ENCODE measurements around the gene FTCDNL1. TPM values are rescaled to one million over a fixed set of nuclear protein-coding genes. Genes with fewer than 3 reads are reported as not detected.
A peak's percentile ranks its signal among the peaks of the same experiment; 100 is the strongest.

Gene FTCDNL1
- total RNA-seq, 3 donors from 2014 or later, result 2.1 to 5.1 (median 2.3) TPM

- ATAC-seq (peak; percentile 72), DNase-seq (no peak)
- H3K9me3 ChIP-seq, result no peaks in the 10 kb centered on the region
- no peaks in the 10 kb centered on the region for H3K4me1 ChIP-seq (ENCODE audit: low read depth)
- H3K4me3 ChIP-seq, result no peak overlapping the region
- H3K36me3 ChIP-seq (ENCODE audit: low read depth), result no peaks in the 10 kb centered on the region
- TF ChIP-seq CTCF (IDR thresholded peaks at IDR 0.05), result no peak
- intact Hi-C loops (cut with DNase I, micrococcal nuclease), result no loop called here
Observed at GRCh38 chr2:199764273-199764800, 86.7 kb downstream of the FTCDNL1 start.

DNA sequence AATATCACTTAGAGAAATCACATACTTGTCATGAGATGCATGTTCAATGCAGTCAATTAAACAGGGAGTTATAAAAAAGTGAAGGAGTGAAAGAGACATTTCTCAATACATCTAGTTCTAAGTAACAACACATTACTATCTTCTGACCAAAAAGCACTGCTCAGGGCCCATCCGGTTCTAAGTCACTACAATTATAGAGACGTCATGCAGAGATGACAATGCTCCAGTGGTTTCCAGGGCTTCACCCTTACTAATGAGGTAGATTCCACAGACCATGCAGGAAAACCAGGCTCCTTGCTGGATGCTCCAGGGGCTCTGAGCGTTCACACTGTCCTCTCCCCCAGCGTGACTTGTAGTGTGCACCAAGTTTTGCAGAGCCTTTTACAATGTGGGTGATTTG lies 88.0 kb downstream of the FTCDNL1 start:
- Histone ChIP-seq H3K9me3 (no peaks in the 10 kb centered on the region), H3K36me3 (ENCODE audit: low read depth) (no peaks in the 10 kb centered on the region), H3K4me3 (no peak overlapping the region), H3K4me1 (ENCODE audit: low read depth) (no peaks in the 10 kb centered on the region)
- ATAC-seq, result no peak
- no peak for DNase-seq
- TF ChIP-seq CTCF (IDR thresholded peaks at IDR 0.05), result no peak
- intact Hi-C loops (cut with DNase I, micrococcal nuclease), result no loop called here

- DNase-seq, result no peak
- intact Hi-C loops (cut with DNase I, micrococcal nuclease), result no loop called here
- no peaks in the 10 kb centered on the region for H3K4me1 ChIP-seq (ENCODE audit: low read depth)
- no peak for ATAC-seq
- no peak overlapping the region for H3K4me3 ChIP-seq
- no peak for TF ChIP-seq CTCF (IDR thresholded peaks at IDR 0.05)
- H3K36me3 ChIP-seq (ENCODE audit: low read depth), result no peaks in the 10 kb centered on the region
- H3K9me3 ChIP-seq, result no peaks in the 10 kb centered on the region
Observed at GRCh38 chr2:199760574-199760973, 90.4 kb downstream of the FTCDNL1 start.

DNA sequence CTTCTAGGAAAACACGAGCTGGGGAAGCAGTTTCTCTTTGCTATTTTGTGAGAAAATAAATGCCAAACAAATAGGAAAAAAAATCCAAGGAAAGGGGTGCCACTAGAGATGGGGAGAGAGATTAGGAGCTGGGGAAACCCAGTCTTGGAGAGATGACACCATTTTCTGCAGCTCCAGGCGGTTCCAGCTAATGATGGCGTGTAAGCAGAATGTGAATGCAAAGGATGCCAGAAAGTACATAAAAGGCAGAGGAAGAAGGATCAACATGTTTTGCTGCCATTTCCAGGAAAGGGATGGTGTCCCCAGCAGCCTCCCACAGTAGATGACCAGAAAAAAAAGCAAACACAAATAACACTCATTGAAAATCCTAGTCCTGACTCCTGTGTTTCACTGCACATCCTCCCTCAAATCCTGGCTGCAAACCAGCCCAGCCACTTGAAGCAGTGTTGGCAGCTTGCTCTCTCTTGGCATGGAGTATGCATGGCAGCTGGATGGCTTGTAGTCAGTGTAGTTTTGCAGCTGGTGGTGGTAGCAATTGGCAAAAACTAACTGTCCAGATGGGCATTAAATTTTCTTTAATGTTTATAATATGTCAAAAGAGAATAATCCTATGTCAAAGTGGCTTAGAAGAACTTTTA lies 93.6 kb downstream of the FTCDNL1 start:
- no peaks in the 10 kb centered on the region for H3K36me3 ChIP-seq (ENCODE audit: low read depth)
- peak in 2 of 3 donors; percentile 27 to 46 for DNase-seq
- peak; percentile 42 for ATAC-seq
- no peaks in the 10 kb centered on the region for H3K4me1 ChIP-seq (ENCODE audit: low read depth)
- H3K9me3 ChIP-seq, result no peaks in the 10 kb centered on the region
- TF ChIP-seq CTCF (IDR thresholded peaks at IDR 0.05), result no peak
- intact Hi-C loops (cut with DNase I, micrococcal nuclease), result no loop called here
- no peak overlapping the region for H3K4me3 ChIP-seq

DNA sequence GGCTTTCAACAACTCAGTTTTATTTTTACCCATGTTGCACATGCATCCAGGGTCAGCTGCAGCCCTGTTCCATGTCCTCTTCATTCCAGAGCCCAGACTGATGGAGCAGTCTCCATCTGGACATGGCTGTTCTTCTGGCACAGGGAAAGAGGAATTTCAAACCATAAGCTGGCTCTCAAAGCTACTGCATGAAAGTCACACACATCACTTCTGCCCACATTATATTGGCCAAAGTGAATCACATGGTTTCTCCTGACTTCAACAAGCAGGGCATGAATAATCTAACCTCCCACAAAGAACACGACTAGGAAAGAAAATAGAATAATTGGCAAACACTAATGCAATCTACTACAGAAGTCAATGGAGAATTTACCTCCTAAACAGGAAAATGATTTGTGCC lies 94.2 kb downstream of the FTCDNL1 start:
- DNase-seq (no peak), ATAC-seq (no peak)
- no peaks in the 10 kb centered on the region for H3K36me3 ChIP-seq (ENCODE audit: low read depth)
- no peak overlapping the region for H3K4me3 ChIP-seq
- H3K4me1 ChIP-seq (ENCODE audit: low read depth), result no peaks in the 10 kb centered on the region
- no peaks in the 10 kb centered on the region for H3K9me3 ChIP-seq
- intact Hi-C loops (cut with DNase I, micrococcal nuclease), result no loop called here
- TF ChIP-seq CTCF (IDR thresholded peaks at IDR 0.05), result no peak
